ENCODE results near the gene CLECL1. TPM values are rescaled to one million over a fixed set of nuclear protein-coding genes. Genes with fewer than 3 reads are reported as not detected.

The CLECL1 gene
- total RNA-seq, 1 experiment from 2014 or later: not detected

- intact Hi-C loops (cut with micrococcal nuclease): no loop called here
- no peak for ATAC-seq
- Histone ChIP-seq H3K9me2 (ENCODE audit: insufficient read depth) (no peaks in the 10 kb centered on the region), H2AFZ (ENCODE audit: low read depth, low read length, poor library complexity, severe bottlenecking) (no peak overlapping the region), H3K4me2 (ENCODE audit: low read length) (no peak overlapping the region), H3K27me3 (ENCODE audit: insufficient read depth, low read length) (peaks cover 64% of the 10 kb centered on the region), H3K79me2 (ENCODE audit: insufficient read depth, low read length) (no peaks in the 10 kb centered on the region), H3K4me3 (replicated peaks in 1 of 2; ENCODE audit: low read depth in 1 of 2, low read length in 2 of 2) (no peak overlapping the region), H3K9me3 (ENCODE audit: control insufficient read depth in 1 of 2, insufficient read depth in 1 of 2, low read depth in 1 of 2, low read length in 2 of 2) (no peaks in the 10 kb centered on the region), H4K20me1 (ENCODE audit: insufficient read depth) (no peaks in the 10 kb centered on the region), H3K27ac (ENCODE audit: low read depth, low read length) (no peak overlapping the region), H3K36me3 (ENCODE audit: control insufficient read depth in 1 of 2, insufficient read depth in 2 of 2, low read length in 2 of 2) (no peaks in the 10 kb centered on the region), H3K4me1 (ENCODE audit: control insufficient read depth in 1 of 2, insufficient read depth in 2 of 2, low read length in 2 of 2) (no peaks in the 10 kb centered on the region), H3K9ac (ENCODE audit: low read length) (no peak overlapping the region)
- no peak for DNase-seq (ENCODE audit: low read depth, low spot score)
- ChIA-PET CTCF (interaction anchor here (4.1 kb wide), 1 partner anchor 12 kb away, joined by 21 read pairs; no protein-coding TSS in a partner anchor), RAD21 (ENCODE audit: low non-redundant PET in 1 of 2, low total read pairs in 2 of 2, uncharacterized antibody in 2 of 2, unreplicated experiment in 2 of 2) (no interaction called here), POLR2A (no interaction called here)
- TF ChIP-seq EZH2phosphoT487 (IDR thresholded peaks at IDR 0.05; ENCODE audit: borderline replicate concordance): no peak
- TF ChIP-seq POLR2A (IDR thresholded peaks at IDR 0.05; ENCODE audit: borderline replicate concordance, extremely low read depth, insufficient read depth, insufficient read length): no peak
- TF ChIP-seq SRF (IDR thresholded peaks at IDR 0.05; ENCODE audit: low read depth): no peak
- no TSS peak for BruUV-seq (replicated peaks)
These were observed 30.1 kb upstream of the CLECL1 start for GRCh38 chr12:9763025-9763424.

- no peaks in the 10 kb centered on the region for H3K9me3 ChIP-seq (ENCODE audit: control insufficient read depth in 1 of 2, insufficient read depth in 1 of 2, low read depth in 1 of 2, low read length in 2 of 2)
- ChIA-PET POLR2A (no interaction called here), RAD21 (ENCODE audit: low non-redundant PET in 1 of 2, low total read pairs in 2 of 2, uncharacterized antibody in 2 of 2, unreplicated experiment in 2 of 2) (no interaction called here), CTCF (interaction anchor here (4.1 kb wide), 1 partner anchor 11 kb away, joined by 21 read pairs; no protein-coding TSS in a partner anchor)
- no peak overlapping the region for H2AFZ ChIP-seq (ENCODE audit: low read depth, low read length, poor library complexity, severe bottlenecking)
- no peaks in the 10 kb centered on the region for H3K36me3 ChIP-seq (ENCODE audit: control insufficient read depth in 1 of 2, insufficient read depth in 2 of 2, low read length in 2 of 2)
- H3K9me2 ChIP-seq (ENCODE audit: insufficient read depth): no peaks in the 10 kb centered on the region
- ATAC-seq (no peak), DNase-seq (ENCODE audit: low read depth, low spot score) (no peak)
- no peak overlapping the region for H3K9ac ChIP-seq (ENCODE audit: low read length)
- H3K79me2 ChIP-seq (ENCODE audit: insufficient read depth, low read length): no peaks in the 10 kb centered on the region
- no peak overlapping the region for H3K27ac ChIP-seq (ENCODE audit: low read depth, low read length)
- H3K27me3 ChIP-seq (ENCODE audit: insufficient read depth, low read length): peaks cover 66% of the 10 kb centered on the region
- no TSS peak for BruUV-seq (replicated peaks)
- intact Hi-C loops (cut with micrococcal nuclease): no loop called here
- no peak overlapping the region for H3K4me3 ChIP-seq (replicated peaks in 1 of 2; ENCODE audit: low read depth in 1 of 2, low read length in 2 of 2)
- H3K4me2 ChIP-seq (ENCODE audit: low read length): no peak overlapping the region
- no peaks in the 10 kb centered on the region for H4K20me1 ChIP-seq (ENCODE audit: insufficient read depth)
- no peaks in the 10 kb centered on the region for H3K4me1 ChIP-seq (ENCODE audit: control insufficient read depth in 1 of 2, insufficient read depth in 2 of 2, low read length in 2 of 2)
- no peak for TF ChIP-seq CTCF (IDR thresholded peaks at IDR 0.05 in 2 of 3, conservative IDR thresholded peaks at IDR 0.05 in 1 of 3; ENCODE audit: borderline replicate concordance in 1 of 3, insufficient read depth in 1 of 3, low read depth in 2 of 3, low read length in 2 of 3)
- no peak for TF ChIP-seq MAX (IDR thresholded peaks at IDR 0.05)
- no peak for TF ChIP-seq POLR2AphosphoS5 (IDR thresholded peaks at IDR 0.05; ENCODE audit: low read depth, low read length)
- no peak for TF ChIP-seq FOSL1 (IDR thresholded peaks at IDR 0.05; ENCODE audit: low read depth)
- TF ChIP-seq ATF3 (IDR thresholded peaks at IDR 0.05): no peak
- no peak for TF ChIP-seq REST (IDR thresholded peaks at IDR 0.05; ENCODE audit: low read depth)
- TF ChIP-seq JUND (IDR thresholded peaks at IDR 0.05): no peak
- TF ChIP-seq CBX3 (IDR thresholded peaks at IDR 0.05; ENCODE audit: low read depth): no peak
- no peak for TF ChIP-seq ELF1 (IDR thresholded peaks at IDR 0.05; ENCODE audit: borderline replicate concordance, low read depth)
- no peak for TF ChIP-seq YY1 (IDR thresholded peaks at IDR 0.05; ENCODE audit: extremely low read depth, insufficient replicate concordance, low read depth, low read length)
- TF ChIP-seq EZH2 (IDR thresholded peaks at IDR 0.05): no peak
- no peak for TF ChIP-seq CEBPB (IDR thresholded peaks at IDR 0.05; ENCODE audit: low read depth)
- no peak for TF ChIP-seq SP1 (IDR thresholded peaks at IDR 0.05; ENCODE audit: low read depth)
These were observed 29.5 kb upstream of the CLECL1 start for GRCh38 chr12:9762369-9762768.

Data from HCT116 (cell line).